ENCODE results near the gene CYB561D1. TPM values are rescaled to one million over a fixed set of nuclear protein-coding genes. Genes with fewer than 3 reads are reported as not detected.

CYB561D1 gene
- total RNA-seq, 1 donor from 2014 or later = 7.8 TPM

DNA sequence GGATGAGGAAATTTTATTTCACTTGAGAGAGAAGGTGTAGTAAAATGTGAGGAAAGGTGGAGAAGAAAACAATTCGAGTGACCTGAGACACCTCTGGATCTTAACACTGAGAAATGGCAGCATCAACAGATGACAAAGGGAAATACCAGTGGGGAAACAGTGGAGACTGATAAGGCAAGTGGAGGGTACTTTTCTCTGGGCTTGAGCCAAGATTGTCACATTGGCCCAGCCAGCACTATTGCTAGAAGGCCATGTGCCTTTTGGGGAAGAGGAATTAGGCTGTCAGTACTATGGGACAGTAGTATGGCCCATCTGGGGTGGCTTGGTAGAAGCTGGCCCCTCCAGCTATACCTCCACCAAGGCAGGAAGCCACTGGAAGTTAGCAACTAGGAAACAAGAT lies 19.2 kb upstream of the CYB561D1 start:
- Mint-ChIP-seq H3K36me3 (ENCODE audit: low read depth, unreplicated experiment) (no peaks in the 10 kb centered on the region), H3K27ac (ENCODE audit: unreplicated experiment) (no peak overlapping the region), H3K27me3 (ENCODE audit: unreplicated experiment) (peaks cover 3% of the 10 kb centered on the region), H3K4me3 (ENCODE audit: unreplicated experiment) (no peak overlapping the region), H3K4me1 (ENCODE audit: unreplicated experiment) (no peaks in the 10 kb centered on the region), H3K9me3 (ENCODE audit: unreplicated experiment) (no peaks in the 10 kb centered on the region)
- TF ChIP-seq CTCF (IDR thresholded peaks at IDR 0.05; ENCODE audit: unreplicated experiment) = no peak
- DNase-seq (ENCODE audit: low spot score) = no peak

DNA sequence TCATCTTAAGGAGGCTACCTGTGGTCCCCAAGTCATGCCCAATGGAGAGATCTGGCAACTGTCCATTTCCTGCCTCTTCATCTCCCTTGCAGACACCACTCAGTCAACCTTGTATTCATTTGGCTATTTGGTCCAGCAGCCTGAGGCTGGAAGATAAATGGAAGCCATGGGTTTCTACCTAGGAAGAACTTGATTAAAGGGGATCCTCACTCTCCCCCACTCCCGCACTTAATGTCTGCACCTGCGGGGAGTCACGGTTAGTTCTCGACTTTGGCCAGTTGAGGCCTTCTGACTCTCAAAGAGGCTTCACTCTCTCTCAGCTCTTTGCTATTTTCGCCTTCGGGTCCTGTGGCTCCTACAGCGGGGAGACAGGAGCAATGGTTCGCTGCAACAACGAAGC lies 18.6 kb upstream of the CYB561D1 start:
- H3K36me3 Mint-ChIP-seq (ENCODE audit: low read depth, unreplicated experiment) = no peaks in the 10 kb centered on the region
- no peaks in the 10 kb centered on the region for H3K4me1 Mint-ChIP-seq (ENCODE audit: unreplicated experiment)
- no peak for TF ChIP-seq CTCF (IDR thresholded peaks at IDR 0.05; ENCODE audit: unreplicated experiment)
- no peak overlapping the region for H3K27ac Mint-ChIP-seq (ENCODE audit: unreplicated experiment)
- DNase-seq (ENCODE audit: low spot score) = no peak
- H3K4me3 Mint-ChIP-seq (ENCODE audit: unreplicated experiment) = no peak overlapping the region
- H3K9me3 Mint-ChIP-seq (ENCODE audit: unreplicated experiment) = no peaks in the 10 kb centered on the region
- peaks cover 3% of the 10 kb centered on the region for H3K27me3 Mint-ChIP-seq (ENCODE audit: unreplicated experiment)

DNA sequence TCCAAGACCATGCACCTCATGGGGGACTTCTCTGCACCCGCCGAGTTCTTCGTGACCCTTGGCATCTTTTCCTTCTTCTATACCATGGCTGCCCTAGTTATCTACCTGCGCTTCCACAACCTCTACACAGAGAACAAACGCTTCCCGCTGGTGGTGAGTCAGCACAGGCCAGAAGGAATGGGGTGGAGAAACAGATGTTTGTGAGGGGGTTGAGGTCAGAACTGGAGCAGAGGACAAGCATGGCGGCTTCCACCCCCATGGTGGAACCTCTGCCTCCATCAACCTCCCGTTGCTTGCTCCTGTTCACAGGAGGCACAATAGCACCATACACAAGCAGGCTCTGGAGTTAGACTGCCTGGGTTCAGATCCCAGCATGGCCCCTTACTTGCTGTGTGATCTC lies 17.1 kb upstream of the CYB561D1 start:
- no peak overlapping the region for H3K27ac Mint-ChIP-seq (ENCODE audit: unreplicated experiment)
- no peak overlapping the region for H3K4me3 Mint-ChIP-seq (ENCODE audit: unreplicated experiment)
- no peaks in the 10 kb centered on the region for H3K27me3 Mint-ChIP-seq (ENCODE audit: unreplicated experiment)
- H3K9me3 Mint-ChIP-seq (ENCODE audit: unreplicated experiment) = no peaks in the 10 kb centered on the region
- peaks cover 9% of the 10 kb centered on the region for H3K36me3 Mint-ChIP-seq (ENCODE audit: low read depth, unreplicated experiment)
- no peak for TF ChIP-seq CTCF (IDR thresholded peaks at IDR 0.05; ENCODE audit: unreplicated experiment)
- H3K4me1 Mint-ChIP-seq (ENCODE audit: unreplicated experiment) = no peaks in the 10 kb centered on the region
- no peak for DNase-seq (ENCODE audit: low spot score)

DNA sequence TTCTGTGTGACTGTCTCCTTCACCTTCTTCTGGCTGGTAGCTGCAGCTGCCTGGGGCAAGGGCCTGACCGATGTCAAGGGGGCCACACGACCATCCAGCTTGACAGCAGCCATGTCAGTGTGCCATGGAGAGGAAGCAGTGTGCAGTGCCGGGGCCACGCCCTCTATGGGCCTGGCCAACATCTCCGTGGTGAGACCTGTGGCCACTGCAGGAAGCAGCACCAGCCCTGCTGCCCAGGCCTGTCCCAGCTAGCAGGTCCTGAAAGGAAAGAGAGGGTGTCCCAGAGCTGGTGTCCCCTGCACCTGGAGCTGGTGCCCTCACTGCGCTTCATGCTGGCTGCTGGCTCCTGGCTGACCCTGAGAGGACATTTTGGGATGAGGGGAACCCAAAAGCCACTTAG lies 16.1 kb upstream of the CYB561D1 start:
- Mint-ChIP-seq H3K27ac (ENCODE audit: unreplicated experiment) (no peak overlapping the region), H3K36me3 (ENCODE audit: low read depth, unreplicated experiment) (peaks cover 9% of the 10 kb centered on the region), H3K27me3 (ENCODE audit: unreplicated experiment) (peaks cover under 1% of the 10 kb centered on the region), H3K4me1 (ENCODE audit: unreplicated experiment) (no peaks in the 10 kb centered on the region), H3K4me3 (ENCODE audit: unreplicated experiment) (no peak overlapping the region), H3K9me3 (ENCODE audit: unreplicated experiment) (no peaks in the 10 kb centered on the region)
- TF ChIP-seq CTCF (IDR thresholded peaks at IDR 0.05; ENCODE audit: unreplicated experiment) = no peak
- no peak for DNase-seq (ENCODE audit: low spot score)

GRCh38 chr1:109478806-109479205 lies 15.1 kb upstream of the CYB561D1 start:
- Mint-ChIP-seq H3K27me3 (ENCODE audit: unreplicated experiment) (peaks cover 6% of the 10 kb centered on the region), H3K4me3 (ENCODE audit: unreplicated experiment) (no peak overlapping the region), H3K27ac (ENCODE audit: unreplicated experiment) (no peak overlapping the region), H3K36me3 (ENCODE audit: low read depth, unreplicated experiment) (peaks cover 9% of the 10 kb centered on the region), H3K9me3 (ENCODE audit: unreplicated experiment) (no peaks in the 10 kb centered on the region), H3K4me1 (ENCODE audit: unreplicated experiment) (no peaks in the 10 kb centered on the region)
- no peak for TF ChIP-seq CTCF (IDR thresholded peaks at IDR 0.05; ENCODE audit: unreplicated experiment)
- DNase-seq (ENCODE audit: low spot score) = no peak
